ENCODE measurements around the gene MPIG6B. TPM values are rescaled to one million over a fixed set of nuclear protein-coding genes. Genes with fewer than 3 reads are reported as not detected.

MPIG6B gene
- polyA plus RNA-seq, 1 donor (not counting 4 experiments of a cell fraction or from before 2014, with no cell fraction given), result 0.10 TPM

DNA sequence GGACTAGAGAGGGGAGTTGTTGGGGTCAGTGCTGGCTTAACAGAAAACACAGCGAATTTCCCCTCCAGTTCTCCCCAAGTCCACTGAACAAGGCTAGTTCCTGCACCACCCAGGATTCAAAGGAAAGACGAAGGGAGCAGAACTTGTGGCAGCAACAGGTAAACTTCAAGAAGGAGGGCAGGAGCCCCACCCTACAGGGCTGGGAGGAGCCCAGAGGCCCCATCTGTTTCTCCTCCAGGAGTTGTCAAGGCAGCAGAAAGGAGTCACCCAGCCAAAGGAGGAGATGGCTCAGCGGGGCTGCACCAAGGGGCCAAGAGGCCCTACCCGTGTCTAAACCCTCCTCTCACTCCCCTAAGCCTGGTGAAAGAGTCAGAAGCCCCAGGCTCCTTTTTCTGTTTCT, 41.0 kb downstream of the MPIG6B start:
- no peak overlapping the region for H3K4me2 ChIP-seq (ENCODE audit: control insufficient read depth, extremely low read depth, insufficient read depth, low read depth, low read length)
- dilution Hi-C loops (cut with MboI; ENCODE audit: extremely low pct_ligation_motif_present, low sequenced_read_pairs), result no loop called here

DNA sequence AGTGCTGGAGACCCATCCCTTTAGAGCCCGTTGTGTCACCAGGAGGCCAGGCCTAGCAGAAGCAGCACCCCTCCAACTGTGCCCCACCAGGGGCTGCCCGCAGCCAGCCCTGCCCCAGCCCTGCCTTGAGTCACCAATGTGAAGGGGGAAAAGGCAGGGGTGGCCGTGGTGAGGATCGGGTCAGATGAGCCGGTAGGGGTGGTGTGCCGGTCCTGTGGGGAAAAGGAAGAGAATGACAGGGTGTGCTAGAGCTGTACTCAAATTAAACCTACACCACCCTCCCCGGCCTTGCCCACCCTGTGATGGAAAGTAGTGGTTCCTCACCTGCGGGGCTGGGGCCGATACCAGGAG, 42.4 kb downstream of the MPIG6B start:
- Histone ChIP-seq H3K4me1 (ENCODE audit: control insufficient read depth, extremely low read depth, insufficient read depth, low read length) (peaks cover 5% of the 10 kb centered on the region), H2AFZ (ENCODE audit: control insufficient read depth, low read length) (no peak overlapping the region), H3K4me3 (ENCODE audit: control insufficient read depth in 2 of 3, extremely low read depth in 1 of 3, insufficient read depth in 2 of 3, low read depth in 1 of 3, low read length in 3 of 3) (no peak overlapping the region), H3K27me3 (ENCODE audit: control insufficient read depth, extremely low read depth, insufficient read depth, low read length) (no peaks in the 10 kb centered on the region), H3K9me3 (ENCODE audit: control insufficient read depth, low read depth, low read length) (no peaks in the 10 kb centered on the region), H3K36me3 (ENCODE audit: control insufficient read depth in 2 of 2, extremely low read depth in 1 of 2, insufficient read depth in 2 of 2, low read length in 2 of 2) (peaks cover 3 to 5% of the 10 kb centered on the region in 2 experiments), H3K27ac (ENCODE audit: control insufficient read depth, insufficient read depth, low read length) (no peak overlapping the region), H3K79me2 (ENCODE audit: control insufficient read depth, insufficient read depth, low read length) (no peaks in the 10 kb centered on the region), H4K20me1 (ENCODE audit: control insufficient read depth, extremely low read depth, insufficient read depth, low read length) (no peaks in the 10 kb centered on the region), H3K4me2 (ENCODE audit: control insufficient read depth, extremely low read depth, insufficient read depth, low read depth, low read length) (no peak overlapping the region), H3K9me1 (ENCODE audit: control insufficient read depth, extremely low read depth, insufficient read depth, low read length) (peaks cover 2% of the 10 kb centered on the region), H3K9ac (ENCODE audit: control insufficient read depth, extremely low read depth, insufficient read depth, low read length) (no peak overlapping the region)
- FAIRE-seq (no peak), DNase-seq (ENCODE audit: low read depth, low spot score) (no peak)
- TF ChIP-seq EZH2 (IDR thresholded peaks at IDR 0.05; ENCODE audit: low read length), result no peak
- no peak for TF ChIP-seq CTCF (optimal IDR thresholded peaks at IDR 0.05 in 1 of 3, IDR thresholded peaks at IDR 0.05 in 1 of 3, conservative IDR thresholded peaks at IDR 0.05 in 1 of 3; ENCODE audit: extremely low read depth in 1 of 3, insufficient read depth in 2 of 3, low read length in 3 of 3)
- dilution Hi-C loops (cut with MboI; ENCODE audit: extremely low pct_ligation_motif_present, low sequenced_read_pairs), result no loop called here

More for the DNA sequence above, 41.0 kb downstream of the MPIG6B start:
- H3K9me1 ChIP-seq (ENCODE audit: control insufficient read depth, extremely low read depth, insufficient read depth, low read length), result no peaks in the 10 kb centered on the region
- H3K9me3 ChIP-seq (ENCODE audit: control insufficient read depth, low read depth, low read length), result no peaks in the 10 kb centered on the region
- peaks cover 6 to 13% of the 10 kb centered on the region in 2 experiments for H3K36me3 ChIP-seq (ENCODE audit: control insufficient read depth in 2 of 2, extremely low read depth in 1 of 2, insufficient read depth in 2 of 2, low read length in 2 of 2)
- peaks cover 5% of the 10 kb centered on the region for H3K4me1 ChIP-seq (ENCODE audit: control insufficient read depth, extremely low read depth, insufficient read depth, low read length)
- H3K9ac ChIP-seq (ENCODE audit: control insufficient read depth, extremely low read depth, insufficient read depth, low read length), result no peak overlapping the region
- TF ChIP-seq EZH2 (IDR thresholded peaks at IDR 0.05; ENCODE audit: low read length) (no peak), CTCF (optimal IDR thresholded peaks at IDR 0.05 in 1 of 3, IDR thresholded peaks at IDR 0.05 in 1 of 3, conservative IDR thresholded peaks at IDR 0.05 in 1 of 3; ENCODE audit: extremely low read depth in 1 of 3, insufficient read depth in 2 of 3, low read length in 3 of 3) (no peak)
- no peak overlapping the region for H3K4me3 ChIP-seq (ENCODE audit: control insufficient read depth in 2 of 3, extremely low read depth in 1 of 3, insufficient read depth in 2 of 3, low read depth in 1 of 3, low read length in 3 of 3)
- H3K27me3 ChIP-seq (ENCODE audit: control insufficient read depth, extremely low read depth, insufficient read depth, low read length), result no peaks in the 10 kb centered on the region
- FAIRE-seq, result no peak
- no peaks in the 10 kb centered on the region for H3K79me2 ChIP-seq (ENCODE audit: control insufficient read depth, insufficient read depth, low read length)
- H3K27ac ChIP-seq (ENCODE audit: control insufficient read depth, insufficient read depth, low read length), result no peak overlapping the region
- no peaks in the 10 kb centered on the region for H4K20me1 ChIP-seq (ENCODE audit: control insufficient read depth, extremely low read depth, insufficient read depth, low read length)
- no peak overlapping the region for H2AFZ ChIP-seq (ENCODE audit: control insufficient read depth, low read length)
- no peak for DNase-seq (ENCODE audit: low read depth, low spot score)

Data from keratinocyte (primary cell).